ENCODE measurements around the gene MAT1A. TPM values are rescaled to one million over a fixed set of nuclear protein-coding genes. Genes with fewer than 3 reads are reported as not detected.

Gene MAT1A
- total RNA-seq, 4 donors from 2014 or later, result not detected

GRCh38 chr10:80277567-80278250 is 11.7 kb downstream of the MAT1A start:
- TF ChIP-seq CTCF (IDR thresholded peaks at IDR 0.05), result no peak

GRCh38 chr10:80277016-80277415 is 12.4 kb downstream of the MAT1A start:
- no peak for DNase-seq (ENCODE audit: low spot score)
- ATAC-seq (ENCODE audit: low FRiP score), result no peak
- TF ChIP-seq CTCF (IDR thresholded peaks at IDR 0.05), result no peak

More at GRCh38 chr10:80277567-80278250, 11.7 kb downstream of the MAT1A start:
- DNase-seq (ENCODE audit: low spot score), result no peak
- ATAC-seq (ENCODE audit: low FRiP score), result no peak

- DNase-seq (ENCODE audit: low spot score), result no peak
- no peak for TF ChIP-seq CTCF (IDR thresholded peaks at IDR 0.05)
- no peak for ATAC-seq (ENCODE audit: low FRiP score)
Observed at GRCh38 chr10:80276335-80276734, 13.1 kb downstream of the MAT1A start.

- no peak for DNase-seq (ENCODE audit: low spot score)
- no peak for TF ChIP-seq CTCF (IDR thresholded peaks at IDR 0.05)
- ATAC-seq (ENCODE audit: low FRiP score), result no peak
Observed at GRCh38 chr10:80275756-80276155, 13.7 kb downstream of the MAT1A start.

- no peak for TF ChIP-seq CTCF (IDR thresholded peaks at IDR 0.05)
- ATAC-seq (ENCODE audit: low FRiP score) (no peak), DNase-seq (ENCODE audit: low spot score) (no peak)
Observed at GRCh38 chr10:80275135-80275498, 14.3 kb downstream of the MAT1A start.

GRCh38 chr10:80274396-80275134 is 14.9 kb downstream of the MAT1A start:
- no peak for DNase-seq (ENCODE audit: low spot score)
- ATAC-seq (ENCODE audit: low FRiP score), result no peak
- TF ChIP-seq CTCF (IDR thresholded peaks at IDR 0.05), result no peak
